HCT116 (cell line): ENCODE measurements around the gene HHIPL2.

ENCODE experiments used
- ATF3 ChIP-seq: IDR thresholded peaks from 2 replicates; pipeline ENCODE4 v1.6.1; 2012
- CEBPB ChIP-seq: IDR thresholded peaks from 2 replicates; pipeline ENCODE4 v1.6.1; 2012; ENCODE audit warnings: low read depth
- CTCF ChIP-seq, 3 experiments: fragments of 200-600 bp in 1 of 3; sonication (generic) in 1 of 3; IDR thresholded peaks in 2 of 3; conservative IDR thresholded peaks in 1 of 3; 2 replicates each; pipeline ENCODE4 v1.5.1; 2012 to 2017; ENCODE audit warnings: low read depth in 2 of 3, low read length in 2 of 3, antibody characterized with exemption in 1 of 3, borderline replicate concordance in 1 of 3, control low read depth in 1 of 3, mild to moderate bottlenecking in 1 of 3, mixed read lengths in 1 of 3, mixed run types in 1 of 3, moderate library complexity in 1 of 3; ENCODE audit not compliant: insufficient read depth in 1 of 3
- EGR1 ChIP-seq: IDR thresholded peaks from 2 replicates; pipeline ENCODE4 v1.6.1; 2012; ENCODE audit warnings: low read depth
- EZH2 ChIP-seq: fragments of 200-600 bp; sonication (generic); IDR thresholded peaks from 2 replicates; pipeline ENCODE4 v1.6.1; 2017; ENCODE audit warnings: antibody characterized with exemption, mixed run types
- MAX ChIP-seq: IDR thresholded peaks from 2 replicates; pipeline ENCODE4 v1.6.1; 2012
- POLR2A ChIP-seq: IDR thresholded peaks from 2 replicates; pipeline ENCODE4 v1.7.0; 2011; ENCODE audit warnings: borderline replicate concordance; ENCODE audit not compliant: insufficient read depth, insufficient read length; ENCODE audit errors: extremely low read depth
- POLR2AphosphoS5 ChIP-seq: IDR thresholded peaks from 2 replicates; pipeline ENCODE4 v1.6.1; 2011; ENCODE audit warnings: mild to moderate bottlenecking, low read depth, low read length, moderate library complexity
- RAD21 ChIP-seq: IDR thresholded peaks from 2 replicates; pipeline ENCODE4 v1.6.1; 2012; ENCODE audit warnings: low read depth, mild to moderate bottlenecking
- SP1 ChIP-seq: IDR thresholded peaks from 2 replicates; pipeline ENCODE4 v1.6.1; 2012; ENCODE audit warnings: low read depth
- ZBTB33 ChIP-seq: IDR thresholded peaks from 2 replicates; pipeline ENCODE4 v1.6.1; 2011; ENCODE audit warnings: mild to moderate bottlenecking, low read length, moderate library complexity; ENCODE audit not compliant: insufficient replicate concordance; ENCODE audit errors: extremely low read depth
- ZNF274 ChIP-seq: fragments of 200-500 bp; sonication (Bioruptor generic); IDR thresholded peaks from 2 replicates; pipeline ENCODE4 v1.6.1; 2014; ENCODE audit warnings: mild to moderate bottlenecking, low read depth, low read length, inconsistent platforms

GRCh38 chr1:222557574-222557973, 9.7 kb upstream of the HHIPL2 start:
- TF ChIP-seq EGR1, result no peak
- TF ChIP-seq CTCF (IDR thresholded peaks at IDR 0.05 in 2 of 3, conservative IDR thresholded peaks at IDR 0.05 in 1 of 3; ENCODE audit: borderline replicate concordance in 1 of 3, insufficient read depth in 1 of 3, low read depth in 2 of 3, low read length in 2 of 3), result no peak
- TF ChIP-seq POLR2A, result no peak
- no peak for TF ChIP-seq CEBPB
- no peak for TF ChIP-seq POLR2AphosphoS5
- TF ChIP-seq ZBTB33, result no peak
- TF ChIP-seq SP1, result no peak
- no peak for TF ChIP-seq MAX
- TF ChIP-seq EZH2, result no peak
- no peak for TF ChIP-seq ZNF274
- TF ChIP-seq ATF3, result no peak
- no peak for TF ChIP-seq RAD21
